GM21360 (cell line): ENCODE measurements around the gene MYBPH.
A peak's percentile ranks its signal among the peaks of the same experiment; 100 is the strongest.

Experiments used
- ATAC-seq: cut with Tn5 transposase; IDR thresholded peaks from one replicate; pipeline ENCODE4 v1.9.1; 2021; ENCODE audit warnings: mild to moderate bottlenecking, moderate library complexity; ENCODE audit not compliant: unreplicated experiment

The MYBPH gene

GRCh38 chr1:203180611-203181330, 5.1 kb upstream of the MYBPH start:
- no peak for ATAC-seq

DNA sequence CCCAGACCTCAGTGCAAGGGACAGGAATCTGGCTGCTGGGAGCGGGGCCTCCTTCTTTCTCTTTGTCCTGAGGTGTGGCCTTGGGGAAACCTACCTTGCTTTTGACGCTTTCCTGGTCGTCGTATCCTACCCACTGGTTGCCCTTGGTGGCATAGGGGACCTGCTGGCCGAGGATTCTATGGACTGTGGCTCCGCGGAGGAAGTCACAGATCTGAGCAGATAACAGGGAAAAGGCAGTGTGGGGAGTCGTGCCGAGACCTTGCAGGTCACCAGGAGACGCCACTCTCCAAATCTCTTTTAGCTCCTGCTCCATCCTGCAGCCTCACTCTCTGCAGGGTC, 4.0 kb upstream of the MYBPH start:
- no peak for ATAC-seq

DNA sequence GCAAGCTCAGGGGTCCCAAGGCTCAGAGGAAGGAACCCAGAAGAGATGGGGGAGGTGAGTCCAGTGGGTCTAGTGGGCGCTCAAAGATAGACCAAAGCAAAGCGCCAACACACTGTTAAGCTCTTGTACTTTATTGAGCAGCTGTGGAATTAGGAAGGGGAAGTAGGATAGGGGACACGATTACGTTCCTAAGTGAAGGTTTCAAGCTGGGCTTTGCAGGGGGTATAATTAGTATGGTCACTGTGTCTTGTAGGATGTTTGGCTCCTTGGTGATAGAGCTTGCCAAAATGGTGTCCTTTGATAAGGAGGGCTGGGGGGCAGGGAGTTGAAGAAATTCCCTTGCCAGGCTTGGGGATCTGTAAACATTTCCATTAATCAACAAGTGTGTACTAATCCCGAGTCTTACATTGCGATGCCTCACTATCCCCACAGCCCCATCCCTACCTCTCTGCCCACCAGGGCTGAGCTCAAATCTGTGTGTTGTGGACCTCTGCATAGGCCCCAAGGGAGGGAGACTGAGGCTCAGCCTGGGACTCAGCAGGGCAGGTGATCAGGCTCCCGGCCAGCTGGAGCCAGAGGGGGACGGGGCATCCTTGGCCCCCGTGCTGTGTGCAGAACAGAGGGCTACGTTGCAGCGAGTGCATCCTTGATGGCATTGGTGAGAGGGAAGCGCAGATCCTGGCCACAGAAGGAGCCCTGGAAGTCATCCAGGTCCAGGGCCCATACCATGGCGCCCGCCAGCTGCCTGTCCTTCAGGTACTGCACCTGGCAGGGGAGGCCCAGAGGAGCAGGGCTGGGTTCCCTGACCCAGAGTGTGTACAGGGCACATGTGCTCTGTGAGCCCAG, 3.4 kb upstream of the MYBPH start:
- ATAC-seq: no peak

GRCh38 chr1:203178083-203178482, 2.5 kb upstream of the MYBPH start:
- ATAC-seq: no peak

- no peak for ATAC-seq
Observed at GRCh38 chr1:203177470-203178039, 1.9 kb upstream of the MYBPH start.

- no peak for ATAC-seq
Observed at GRCh38 chr1:203177036-203177405, 1.4 kb upstream of the MYBPH start.

GRCh38 chr1:203176273-203177035, 828 bp upstream of the MYBPH start:
- no peak for ATAC-seq

DNA sequence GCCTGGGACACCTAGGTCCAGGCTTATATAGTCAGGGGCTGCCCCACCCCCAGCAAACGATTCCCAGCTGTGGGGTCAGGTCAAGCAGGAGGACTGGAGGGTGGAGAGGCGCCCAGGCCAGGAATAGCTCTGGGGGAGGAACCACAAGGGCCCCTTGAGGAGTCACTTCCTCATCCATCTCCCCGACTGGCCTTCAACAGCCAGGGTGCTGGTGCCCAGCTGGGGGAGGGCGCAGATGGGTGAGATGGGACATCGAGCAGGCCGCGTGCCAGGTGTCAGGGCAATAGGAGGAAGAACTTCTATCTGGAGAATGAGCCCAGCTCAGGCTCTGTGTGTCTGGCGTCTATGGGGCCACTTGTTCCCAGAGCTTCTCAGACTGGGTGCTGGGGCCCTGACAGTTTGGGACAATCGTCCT, 208 bp upstream of the MYBPH start:
- ATAC-seq: no peak

DNA sequence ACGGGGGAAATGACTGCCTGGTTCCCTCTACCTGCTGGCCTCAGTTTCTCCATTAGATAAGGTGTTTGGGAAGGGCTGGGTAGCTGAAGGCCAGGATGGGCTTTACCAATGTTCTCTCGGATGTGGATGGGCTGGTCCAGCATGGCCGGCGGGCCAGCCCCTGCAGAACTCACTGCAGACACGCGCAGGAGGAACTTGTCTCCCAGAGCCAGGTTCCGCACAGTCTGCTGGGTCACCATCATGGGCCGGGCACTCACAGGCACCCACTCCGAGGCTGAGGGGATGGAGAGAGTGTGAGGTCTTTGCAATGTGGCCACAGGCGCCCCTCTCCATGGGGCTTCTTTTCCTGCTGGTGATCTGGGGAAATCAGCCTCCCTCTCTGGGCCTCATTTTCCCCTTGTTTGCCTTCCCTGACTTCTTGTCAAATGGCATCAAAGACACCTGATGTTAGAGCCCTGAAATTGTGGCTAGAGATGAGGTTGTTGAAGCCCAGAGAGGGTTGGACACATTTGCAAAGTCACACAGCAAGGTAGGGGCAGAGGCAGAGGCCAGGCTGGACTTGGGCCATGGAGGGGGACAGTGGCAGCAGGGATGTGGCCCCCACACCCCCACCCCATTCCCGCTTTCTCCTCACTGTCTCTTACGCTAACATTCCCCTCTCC, 1.2 kb downstream of the MYBPH start:
- no peak for ATAC-seq

DNA sequence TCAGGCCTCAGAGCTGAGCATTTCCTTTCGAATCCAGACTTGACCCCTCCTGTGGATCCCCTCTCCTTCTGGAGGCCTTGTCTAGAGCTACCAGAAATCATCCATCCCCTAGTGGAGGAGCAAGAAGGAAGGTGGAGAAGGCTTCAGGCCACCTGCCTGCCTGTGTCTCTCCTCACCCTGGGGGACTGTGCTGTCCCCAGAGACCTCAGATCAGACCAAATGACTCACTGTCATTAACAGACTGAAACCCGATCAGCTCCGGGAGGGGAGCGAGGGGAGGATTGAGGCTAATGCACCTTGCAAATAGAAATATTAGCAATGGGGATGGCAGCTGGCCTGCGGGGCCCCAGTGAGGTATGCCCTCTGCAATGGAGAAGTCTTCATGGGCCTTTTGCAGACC, 2.1 kb downstream of the MYBPH start:
- ATAC-seq: peak; percentile 78

DNA sequence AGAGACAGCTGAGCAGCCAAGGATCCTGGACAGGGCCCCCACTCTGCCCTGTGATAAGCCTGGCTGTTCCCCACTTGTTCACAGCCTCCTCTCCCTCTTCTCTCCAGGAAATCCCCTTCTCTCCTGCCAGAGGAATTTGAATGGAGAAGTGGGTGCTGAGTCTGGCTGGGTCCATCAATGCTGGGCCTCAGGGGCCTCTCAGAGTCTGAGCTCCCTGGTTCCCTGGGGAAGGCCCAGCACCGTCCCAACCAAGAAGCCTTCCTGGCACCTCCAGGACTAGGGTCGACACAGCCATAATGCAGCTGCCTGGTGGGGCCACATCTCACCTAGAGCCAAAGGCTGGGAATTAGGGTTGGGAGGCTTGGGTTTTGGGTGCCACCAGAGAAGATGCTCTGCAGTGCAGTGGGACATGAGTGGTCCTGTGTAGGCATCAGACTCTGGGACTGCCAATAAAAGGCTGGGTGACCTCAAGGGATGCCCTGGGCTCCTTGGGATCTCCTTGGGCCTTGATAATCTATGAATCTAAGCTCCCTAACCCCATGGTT, 2.5 kb downstream of the MYBPH start:
- ATAC-seq: no peak

DNA sequence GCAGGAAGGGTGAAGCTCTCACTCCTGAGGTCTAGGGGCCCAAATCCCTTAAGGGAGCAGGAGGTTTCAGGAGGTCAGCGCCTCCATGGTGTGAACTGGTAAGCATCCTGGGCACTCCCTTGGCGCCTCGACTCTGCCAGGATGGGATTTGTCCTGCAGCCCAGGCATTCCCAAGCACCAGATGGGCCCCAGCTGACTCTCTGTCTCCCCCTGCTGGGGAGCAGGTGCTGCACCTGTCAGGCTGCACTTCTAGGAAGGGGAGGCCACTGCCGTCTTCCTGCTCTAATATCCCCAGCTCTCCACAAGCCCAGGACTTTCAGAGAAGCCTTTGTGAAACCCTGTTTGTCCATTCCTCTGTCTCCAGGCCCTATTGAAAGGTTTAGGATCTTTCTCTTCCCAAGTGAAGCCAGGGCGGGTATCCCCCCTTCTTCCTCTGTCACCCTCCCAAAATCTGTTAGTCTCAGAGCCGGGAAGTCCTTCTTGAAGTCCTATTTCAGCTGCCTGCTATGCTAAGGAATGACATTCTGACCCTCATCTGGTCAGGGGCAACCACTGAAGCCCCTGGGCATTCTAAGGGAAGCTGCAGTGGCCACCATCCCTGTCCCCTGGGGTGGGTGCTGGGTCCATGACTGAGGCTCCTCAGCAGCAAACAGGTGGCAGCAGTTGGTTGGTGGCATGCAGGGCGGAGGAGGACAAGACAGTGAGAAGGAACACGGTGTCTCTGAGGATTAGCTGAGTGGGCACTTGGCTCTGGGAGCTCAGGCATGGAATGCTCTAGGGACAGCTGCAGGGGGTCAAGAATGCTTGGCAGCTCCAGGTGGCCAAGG, 3.2 kb downstream of the MYBPH start:
- ATAC-seq: no peak

DNA sequence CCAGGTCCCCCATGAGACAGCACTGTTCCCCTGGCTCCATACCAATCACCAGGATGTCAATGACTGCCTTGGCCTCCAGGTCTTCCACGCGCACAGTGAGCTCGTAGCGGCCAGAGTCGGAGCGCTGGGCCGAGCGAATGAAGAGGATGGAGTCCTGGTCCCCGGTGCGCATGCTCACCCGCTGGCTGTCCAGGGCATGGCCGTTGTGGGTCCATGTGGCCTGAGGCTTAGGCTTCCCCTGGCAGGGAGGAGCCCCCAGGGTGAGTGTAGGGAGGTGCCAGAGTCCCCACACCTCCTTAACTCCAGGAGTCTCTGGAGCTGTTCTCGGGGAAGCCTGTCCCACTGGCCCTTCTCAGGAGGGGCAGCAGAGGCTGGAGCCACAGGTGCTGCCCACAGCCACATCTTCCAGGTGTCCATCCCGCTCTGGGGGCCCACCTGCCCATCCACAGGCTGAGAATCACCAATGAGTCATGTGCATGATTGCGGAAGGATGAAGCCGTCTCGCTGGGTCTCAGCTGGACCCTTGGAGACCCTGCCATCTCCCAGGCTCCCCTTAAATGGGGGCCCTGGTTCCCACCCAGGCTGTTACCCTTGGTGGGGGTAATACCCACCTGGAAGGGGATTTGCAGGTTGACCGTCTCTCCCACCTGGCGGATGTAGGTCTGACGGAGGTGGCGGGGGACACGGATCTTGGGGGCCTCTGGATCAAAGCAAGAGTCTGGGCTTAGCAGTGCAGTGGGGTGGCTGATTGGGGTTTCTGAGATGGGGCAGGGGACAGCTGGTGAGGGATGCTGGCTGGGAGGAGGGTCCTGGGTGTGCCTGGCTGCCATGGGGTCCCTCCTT, 4.1 kb downstream of the MYBPH start:
- no peak for ATAC-seq

DNA sequence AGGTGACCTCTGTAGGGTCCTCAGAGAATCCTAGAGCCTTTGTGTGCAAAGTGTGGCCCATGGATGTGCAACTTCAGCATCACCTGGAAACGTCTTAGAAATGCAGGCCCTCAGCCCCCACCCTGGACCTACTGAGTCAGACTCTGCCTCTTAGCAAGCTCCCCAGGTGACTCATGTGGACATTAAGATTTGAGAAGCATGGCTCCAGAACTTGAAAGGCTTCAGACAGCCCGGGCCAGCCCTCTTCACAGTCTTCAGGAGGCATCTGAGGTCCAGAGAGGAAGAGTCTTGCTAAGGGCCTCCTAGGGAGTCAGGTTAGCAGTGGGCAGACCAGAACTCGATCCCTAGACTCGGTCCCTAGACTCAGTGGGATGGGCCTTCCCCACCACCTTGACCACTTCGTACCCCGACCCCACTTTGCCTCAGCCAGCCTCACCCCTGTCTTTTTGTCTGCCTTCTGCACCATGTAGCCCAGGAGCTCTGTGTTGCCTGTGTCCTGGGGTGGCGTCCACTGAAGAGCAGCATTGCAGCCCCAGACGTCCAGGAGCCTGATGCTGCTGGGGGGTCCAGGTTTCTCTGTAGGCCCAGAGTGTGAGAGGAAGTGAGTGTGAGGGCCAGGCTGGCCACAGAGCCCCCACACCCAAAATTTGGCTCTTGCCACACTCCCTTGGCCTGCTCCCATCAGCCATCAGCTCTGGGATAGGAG, 4.8 kb downstream of the MYBPH start:
- ATAC-seq: no peak

DNA sequence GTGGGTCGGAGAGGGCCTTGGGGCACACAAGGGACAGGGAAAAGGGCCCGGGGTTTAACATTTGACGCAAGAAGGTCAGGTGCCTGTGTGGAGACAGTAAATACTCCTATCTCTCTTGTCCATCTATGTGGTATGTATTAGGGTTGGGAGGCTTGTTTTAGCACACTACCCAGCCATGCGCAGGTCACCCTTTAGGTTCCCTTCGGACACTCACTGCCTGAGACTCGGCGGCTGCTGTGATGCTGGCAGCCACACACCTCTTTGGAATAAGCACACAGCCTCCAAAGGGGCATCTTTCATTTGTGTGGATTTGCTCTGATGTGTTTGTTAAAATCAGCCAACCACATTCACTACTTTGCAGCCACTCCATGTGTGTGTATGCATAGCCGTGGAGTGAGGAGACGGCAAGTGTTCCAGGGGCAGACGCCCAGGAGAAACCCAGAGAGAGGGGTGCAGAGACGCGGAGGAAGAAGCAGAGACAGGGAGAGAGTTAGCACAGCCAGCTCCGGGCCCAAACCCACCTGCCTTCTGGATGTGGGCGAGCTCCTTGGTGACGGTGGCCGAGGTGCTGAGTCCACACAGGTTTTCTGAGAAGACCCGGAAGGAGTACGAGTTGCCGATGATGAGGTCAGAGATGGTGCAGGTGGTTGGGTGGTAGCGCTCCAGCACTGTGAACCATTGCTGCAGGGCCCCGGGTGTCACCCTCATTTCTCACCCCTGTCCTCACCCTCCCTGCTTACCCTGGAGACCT, 5.7 kb downstream of the MYBPH start:
- ATAC-seq: no peak

GRCh38 chr1:203168991-203169390, 6.6 kb downstream of the MYBPH start:
- ATAC-seq: no peak

- ATAC-seq: no peak
Observed at GRCh38 chr1:203168256-203168786, 7.3 kb downstream of the MYBPH start.

- no peak for ATAC-seq
Observed at GRCh38 chr1:203167913-203168200, 7.8 kb downstream of the MYBPH start.
